GM19455 (cell line): ENCODE results near the gene XXYLT1.

Experiments
- ATAC-seq: cut with Tn5 transposase; IDR thresholded peaks from one replicate; pipeline ENCODE4 v1.9.1; 2021; ENCODE audit not compliant: unreplicated experiment

The XXYLT1 gene

GRCh38 chr3:195135917-195136316 is 135.0 kb downstream of the XXYLT1 start:
- no peak for ATAC-seq

GRCh38 chr3:195134431-195134830 is 136.5 kb downstream of the XXYLT1 start:
- no peak for ATAC-seq

- ATAC-seq, result peak; percentile 36
Measured at GRCh38 chr3:195133462-195133861, 137.5 kb downstream of the XXYLT1 start.

- no peak for ATAC-seq
Measured at GRCh38 chr3:195133013-195133412, 137.9 kb downstream of the XXYLT1 start.

- ATAC-seq, result no peak
Measured at GRCh38 chr3:195131176-195131575, 139.8 kb downstream of the XXYLT1 start.

- ATAC-seq, result peak; percentile 84
Measured at GRCh38 chr3:195129644-195130492, 141.1 kb downstream of the XXYLT1 start.

GRCh38 chr3:195129072-195129643 is 141.8 kb downstream of the XXYLT1 start:
- ATAC-seq, result peak; percentile 8

GRCh38 chr3:195128255-195129071 is 142.5 kb downstream of the XXYLT1 start:
- ATAC-seq, result no peak

- ATAC-seq, result no peak
Measured at GRCh38 chr3:195126056-195126605, 144.8 kb downstream of the XXYLT1 start.

GRCh38 chr3:195125646-195126045 is 145.3 kb downstream of the XXYLT1 start:
- ATAC-seq, result no peak

- no peak for ATAC-seq
Measured at GRCh38 chr3:195124378-195124992, 146.5 kb downstream of the XXYLT1 start.

GRCh38 chr3:195123281-195123691 is 147.7 kb downstream of the XXYLT1 start:
- no peak for ATAC-seq

GRCh38 chr3:195122261-195122660 is 148.7 kb downstream of the XXYLT1 start:
- ATAC-seq, result no peak

GRCh38 chr3:195120267-195120601 is 150.7 kb downstream of the XXYLT1 start:
- no peak for ATAC-seq

- ATAC-seq, result no peak
Measured at GRCh38 chr3:195119461-195120266, 151.3 kb downstream of the XXYLT1 start.

GRCh38 chr3:195118671-195119070 is 152.3 kb downstream of the XXYLT1 start:
- no peak for ATAC-seq

GRCh38 chr3:195117978-195118581 is 152.9 kb downstream of the XXYLT1 start:
- ATAC-seq, result no peak

- ATAC-seq, result no peak
Measured at GRCh38 chr3:195116407-195117185, 154.4 kb downstream of the XXYLT1 start.
